ENCODE data around the gene CACNG1.

GRCh38 chr17:67007266-67007665 is 37.1 kb upstream of the CACNG1 start:
- TF ChIP-seq CTCF (IDR thresholded peaks at IDR 0.05; ENCODE audit: poor library complexity, severe bottlenecking) (no peak), RAD21 (conservative IDR thresholded peaks at IDR 0.05) (no peak), MXI1 (conservative IDR thresholded peaks at IDR 0.05; ENCODE audit: poor library complexity, severe bottlenecking) (no peak), POLR2AphosphoS5 (IDR thresholded peaks at IDR 0.05) (no peak), REST (IDR thresholded peaks at IDR 0.05; ENCODE audit: borderline replicate concordance) (no peak), EZH2 (IDR thresholded peaks at IDR 0.05; ENCODE audit: borderline replicate concordance, insufficient read depth, low read length, poor library complexity, severe bottlenecking) (no peak), SMC3 (conservative IDR thresholded peaks at IDR 0.05; ENCODE audit: poor library complexity) (no peak)

Data from neural cell (in vitro differentiated cells).